GM18951 (cell line): ENCODE measurements around the gene SECTM1.
"Not testable (repeated sequence)": the region's sequence is repeated elsewhere in the genome, so short reads cannot be mapped to it uniquely, and the experiment has no call there.

ENCODE experiments used
- POLR2A ChIP-seq: IDR thresholded peaks from 4 replicates; pipeline ENCODE4 v1.6.1; 2011; ENCODE audit warnings: mild to moderate bottlenecking; ENCODE audit not compliant: insufficient read length, insufficient read depth; ENCODE audit errors: extremely low read depth
- in situ Hi-C: fragments of 300-500 bp; cut with MboI; formaldehyde crosslinking; loops from one replicate; pipeline ENCODE4 v1.12.0; 2022; ENCODE audit warnings: low sequenced_read_pairs, mixed read lengths, inconsistent platforms; ENCODE audit not compliant: unreplicated experiment

SECTM1 gene

DNA sequence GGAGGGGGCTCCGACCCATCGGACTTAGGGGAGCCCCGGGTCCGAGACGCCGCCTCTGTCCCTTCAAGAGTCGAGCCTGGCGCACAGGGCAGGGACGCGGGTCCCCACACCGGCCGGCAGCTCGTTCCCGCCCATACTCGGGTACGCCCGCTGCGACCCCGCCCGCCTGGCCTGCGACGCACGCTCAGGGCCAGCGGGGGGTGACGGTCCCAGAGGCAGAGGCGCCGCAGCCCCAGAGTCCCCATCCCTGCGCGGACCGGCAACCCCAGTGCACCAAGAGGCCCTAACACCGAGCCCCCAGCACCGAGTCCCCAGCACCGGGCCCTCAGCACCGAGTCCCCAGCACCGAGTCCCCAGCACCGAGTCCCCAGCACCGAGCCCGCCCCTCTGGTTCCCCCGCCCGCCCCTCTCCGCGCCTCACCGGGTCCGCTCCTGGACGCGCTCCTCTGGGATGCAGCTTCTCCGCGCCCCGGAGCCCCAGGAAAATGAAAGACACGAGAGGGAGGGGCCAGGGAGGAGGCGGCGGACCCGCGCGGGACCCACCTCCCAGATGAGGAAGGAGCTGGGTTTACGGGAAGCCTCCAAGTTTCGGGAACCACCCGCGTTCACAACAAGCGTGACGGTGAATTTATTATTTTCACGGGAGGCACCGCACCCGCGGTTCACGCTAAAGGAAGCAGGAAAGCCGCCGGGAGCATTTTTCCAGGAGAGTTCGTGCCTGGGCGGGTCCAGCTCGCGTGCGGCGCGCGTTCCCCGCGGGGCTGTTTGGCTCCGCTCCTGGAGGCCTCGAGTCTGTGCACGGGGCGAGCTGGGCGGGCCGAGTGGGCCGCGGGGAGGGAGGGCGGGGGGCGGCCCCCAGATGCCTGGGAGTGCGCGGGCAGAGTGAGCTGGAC, at the start of gene SECTM1:
Gene SECTM1 (minus strand): TSS at position 488 of the 893 bp plus-strand sequence. CDS start 6,526 bp downstream, outside the sequence.
- TF ChIP-seq POLR2A, result no peak
- in situ Hi-C loops, result no loop called here

DNA sequence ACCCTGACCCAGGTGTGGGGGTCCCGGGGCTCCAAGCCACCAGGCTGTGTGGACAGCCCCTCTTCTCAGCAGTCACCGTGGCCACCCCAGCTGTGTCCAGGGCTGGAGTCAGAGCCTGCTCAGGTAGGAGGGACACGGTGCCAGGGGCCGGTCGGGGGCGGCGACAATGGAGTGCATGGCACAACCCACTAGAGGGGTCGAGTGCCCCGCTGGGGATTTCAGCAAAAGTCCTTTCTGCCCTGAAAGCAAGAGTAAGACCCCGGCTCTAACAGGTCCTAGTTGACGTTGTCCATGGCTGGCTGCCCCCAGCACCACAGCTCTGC, 49.3 kb upstream of the SECTM1 start:
- in situ Hi-C loops, result no loop called here
- no peak for TF ChIP-seq POLR2A

DNA sequence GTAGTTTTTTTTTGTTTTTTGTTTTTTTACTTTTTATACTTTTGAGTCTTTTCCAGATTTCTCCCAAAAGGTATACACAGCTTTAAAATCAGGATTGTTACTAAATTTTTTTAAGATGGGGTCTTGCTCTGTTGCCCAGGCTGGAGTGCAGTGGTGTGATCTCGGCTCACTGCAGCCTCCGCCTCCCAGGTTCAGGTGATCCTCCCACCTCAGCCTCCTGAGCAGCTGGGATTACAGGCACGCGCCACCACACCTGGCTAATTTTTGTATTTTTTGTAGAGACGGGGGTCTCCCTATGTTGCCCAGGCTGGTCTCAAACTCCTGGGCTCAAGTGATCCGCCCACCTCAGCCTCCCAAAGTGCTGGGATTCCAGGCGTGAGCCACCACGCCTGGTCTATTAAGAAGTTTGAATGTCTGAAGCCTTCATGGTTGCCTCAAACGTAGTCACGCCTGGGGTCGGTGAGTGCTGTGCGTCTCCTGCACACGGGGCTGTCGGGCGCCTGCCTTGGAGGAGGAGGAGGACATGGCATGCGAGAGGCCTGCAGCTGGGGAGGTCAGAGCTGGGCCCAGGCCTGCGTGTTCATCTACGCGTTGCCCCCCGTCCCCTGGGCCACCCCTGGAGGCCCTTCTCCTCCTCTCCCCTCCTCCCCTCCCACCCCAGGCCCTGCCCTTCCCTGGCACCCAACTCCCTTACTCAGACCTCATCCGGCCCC, 48.8 kb upstream of the SECTM1 start:
- in situ Hi-C loops, result not testable (repeated sequence)

DNA sequence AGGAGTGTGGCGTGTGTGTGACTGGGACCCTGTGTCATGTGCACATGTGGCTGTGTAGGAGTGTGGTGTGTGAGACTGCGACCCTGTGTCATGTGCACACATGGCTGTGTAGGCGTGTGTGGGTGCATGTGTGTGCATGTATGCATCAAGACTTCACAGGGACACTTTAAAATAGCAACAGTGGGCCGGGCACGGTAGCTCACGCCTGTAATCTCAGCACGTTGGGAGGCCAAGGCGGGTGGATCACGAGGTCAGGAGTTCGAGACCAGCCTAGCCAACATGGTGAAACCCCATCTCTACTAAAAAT, 48.1 kb upstream of the SECTM1 start:
- in situ Hi-C loops, result not testable (repeated sequence)

DNA sequence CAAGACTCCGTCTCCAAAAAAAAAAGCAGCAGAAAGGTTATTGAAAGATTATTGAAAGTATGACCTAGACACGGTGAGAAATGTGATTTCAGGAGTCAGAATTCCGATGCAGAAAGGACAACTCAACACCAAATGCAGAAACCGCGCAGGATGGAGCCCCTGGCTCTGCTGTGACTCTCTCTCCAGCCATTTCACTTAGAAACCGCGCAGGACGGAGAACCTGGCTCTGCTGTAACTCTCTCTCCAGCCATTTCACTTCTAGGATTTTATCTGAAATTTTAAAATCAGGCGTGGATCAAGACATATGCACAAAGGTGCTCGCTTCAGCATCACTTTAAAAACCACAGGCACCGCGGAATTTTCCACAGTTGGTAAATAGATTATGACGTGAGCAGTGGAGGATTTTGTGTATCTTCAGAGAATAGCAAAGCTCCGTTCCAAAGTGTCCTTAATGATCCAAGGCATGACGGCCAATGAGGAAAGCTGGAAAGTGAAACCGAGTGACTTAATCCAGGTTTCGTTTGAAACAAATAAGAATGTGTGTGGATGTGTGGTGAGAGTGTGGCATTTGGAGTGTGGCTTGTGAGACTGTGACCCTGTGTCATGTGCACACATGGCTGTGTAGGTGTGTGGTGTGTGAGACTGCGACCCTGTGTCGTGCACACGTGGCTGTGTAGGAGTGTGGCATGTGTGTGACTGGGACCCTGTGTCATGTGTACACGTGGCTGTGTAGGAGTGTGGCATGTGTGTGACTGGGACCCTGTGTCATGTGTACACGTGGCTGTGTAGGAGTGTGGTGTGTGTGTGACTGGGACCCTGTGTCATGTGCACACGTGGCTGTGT, 47.5 kb upstream of the SECTM1 start:
- TF ChIP-seq POLR2A, result no peak
- in situ Hi-C loops, result no loop called here

DNA sequence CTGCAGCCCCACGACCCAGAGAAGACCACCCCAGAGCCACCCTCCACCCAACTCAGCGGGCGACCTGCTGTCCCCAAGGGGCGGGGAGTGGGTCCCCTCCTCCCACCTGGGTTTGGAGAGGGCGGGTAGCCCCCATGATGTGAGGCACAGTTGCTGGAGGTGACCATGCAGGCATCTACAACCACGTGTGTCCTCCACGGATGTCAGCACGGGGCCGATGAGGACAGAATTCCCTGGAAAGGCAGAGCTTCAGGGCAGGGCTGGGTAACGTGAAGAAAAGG, 45.1 kb upstream of the SECTM1 start:
- no peak for TF ChIP-seq POLR2A

DNA sequence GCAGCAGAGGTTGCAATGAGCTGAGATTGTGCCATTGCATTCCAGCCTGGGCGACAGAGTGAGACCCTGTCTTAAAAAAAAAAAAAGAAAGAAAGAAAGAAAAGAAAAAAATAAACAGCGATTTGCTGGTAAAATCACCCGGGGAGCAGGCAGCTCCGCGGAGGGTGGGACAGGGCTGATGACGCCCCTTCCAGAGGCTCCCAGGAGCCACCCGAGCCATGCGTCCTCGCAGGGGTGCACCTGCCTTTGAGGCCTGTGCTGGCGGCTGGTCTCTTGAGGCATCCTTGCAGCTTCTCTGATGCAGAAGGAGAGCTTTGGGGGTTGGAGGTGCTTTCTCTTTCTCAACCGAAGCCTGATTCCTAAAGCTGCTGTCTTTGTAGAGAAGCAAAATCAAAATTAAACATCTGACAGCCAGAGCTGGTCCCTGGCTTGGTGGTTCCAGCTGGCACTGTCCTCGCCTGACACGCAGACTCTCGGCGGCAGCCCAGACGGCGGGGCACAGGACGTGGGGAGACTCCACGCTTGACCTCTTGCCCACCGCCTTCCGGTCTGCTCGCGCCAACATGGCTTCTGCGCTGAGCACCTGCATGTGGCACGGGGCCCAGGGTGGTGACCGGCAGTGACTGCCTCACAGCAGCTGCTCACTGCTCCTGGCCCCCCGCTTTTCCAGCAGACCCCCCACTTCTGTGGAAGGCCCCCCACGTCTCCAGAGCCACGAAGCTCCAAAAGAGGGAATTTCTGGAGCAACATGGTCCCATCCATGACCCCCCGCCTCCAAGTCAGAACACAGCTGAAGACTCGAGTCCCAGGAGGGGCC, 44.6 kb upstream of the SECTM1 start:
- TF ChIP-seq POLR2A, result no peak

More for the DNA sequence above, 45.1 kb upstream of the SECTM1 start:
- in situ Hi-C loops, result no loop called here

DNA sequence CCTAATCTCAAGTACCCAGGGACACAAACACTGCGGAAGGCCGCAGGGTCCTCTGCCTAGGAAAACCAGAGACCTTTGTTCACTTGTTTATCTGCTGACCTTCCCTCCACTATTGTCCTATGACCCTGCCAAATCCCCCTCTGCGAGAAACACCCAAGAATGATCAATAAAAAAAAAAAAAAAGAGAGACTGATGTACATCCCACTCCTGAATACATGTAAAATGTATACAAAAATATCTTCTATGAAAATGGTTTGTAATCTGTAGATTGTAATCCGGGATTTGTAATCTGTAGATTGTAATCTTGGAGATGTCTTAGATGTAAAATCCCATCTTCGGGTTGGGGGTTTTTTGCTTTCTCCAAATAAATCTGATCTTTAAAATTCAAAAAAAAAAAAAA, 43.7 kb upstream of the SECTM1 start:
- in situ Hi-C loops, result not testable (repeated sequence)

More for the DNA sequence above, 44.6 kb upstream of the SECTM1 start:
- in situ Hi-C loops, result no loop called here

DNA sequence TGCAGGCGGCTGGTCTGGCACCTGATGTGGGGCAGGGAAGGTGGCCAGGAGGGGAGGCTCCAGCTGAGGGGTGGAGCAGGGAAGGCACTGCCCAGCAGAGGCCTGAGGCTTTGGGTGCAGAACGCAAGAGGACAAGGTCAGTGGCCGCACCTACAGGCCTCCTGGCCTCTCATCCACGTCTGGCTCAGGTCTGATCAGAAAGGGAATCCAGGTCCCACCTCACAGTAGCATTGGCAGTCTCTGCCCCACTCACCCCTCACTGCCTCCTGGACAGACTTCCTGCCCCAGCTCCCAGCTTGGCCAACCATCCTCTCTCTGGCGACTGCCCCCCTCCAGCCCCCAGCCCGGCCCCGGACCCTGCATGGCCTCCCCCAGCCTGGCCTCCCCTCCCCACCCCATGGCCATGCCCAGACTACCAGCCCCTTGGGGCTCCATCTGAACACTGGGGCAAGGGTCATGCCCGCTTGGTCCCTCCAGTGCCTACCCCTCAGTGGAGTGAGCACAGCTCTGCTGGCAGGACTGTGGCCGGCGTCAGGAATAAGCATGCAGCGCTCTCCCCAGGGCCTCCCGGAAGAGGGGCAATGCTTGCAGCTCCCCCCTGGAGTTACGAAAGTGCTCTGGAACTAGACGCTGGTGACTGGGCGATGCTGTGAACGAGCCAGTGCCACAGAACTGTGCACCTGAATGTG, 42.6 kb upstream of the SECTM1 start:
- no peak for TF ChIP-seq POLR2A
- in situ Hi-C loops, result no loop called here

DNA sequence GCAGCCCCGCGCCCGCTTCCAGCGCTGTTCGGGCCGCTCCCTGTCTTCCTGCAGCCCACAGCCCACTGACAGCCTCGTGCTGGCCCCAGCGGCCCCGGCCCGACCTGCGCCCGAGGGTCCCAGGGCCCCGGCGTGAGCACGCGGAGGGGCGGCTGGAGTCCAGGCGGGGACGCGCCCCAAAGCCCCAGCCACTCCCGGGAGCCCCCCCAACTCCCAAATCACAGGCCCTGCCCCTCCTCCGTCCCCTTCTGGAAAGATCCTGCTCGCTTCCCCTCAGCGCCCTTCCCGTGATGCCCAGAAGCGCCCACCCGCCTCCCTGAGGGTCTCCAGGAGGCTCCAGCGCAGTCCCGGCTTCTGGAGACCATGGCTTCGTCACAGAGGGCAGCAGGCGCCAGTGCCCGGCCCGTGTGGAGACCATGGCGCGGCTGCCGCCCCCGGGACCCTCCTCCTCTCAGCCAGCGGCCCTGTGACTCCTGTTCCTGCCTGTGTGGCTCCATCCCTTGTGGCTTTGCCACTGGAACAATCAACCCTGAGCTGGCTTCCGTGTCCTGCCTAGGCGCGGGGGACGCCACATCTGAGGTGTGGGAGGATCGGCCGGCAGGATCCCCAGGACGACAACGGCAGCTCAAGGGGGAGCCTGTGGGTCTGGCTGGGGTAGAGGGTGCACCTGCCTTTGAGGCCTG, 41.9 kb upstream of the SECTM1 start:
- in situ Hi-C loops, result no loop called here
- no peak for TF ChIP-seq POLR2A

DNA sequence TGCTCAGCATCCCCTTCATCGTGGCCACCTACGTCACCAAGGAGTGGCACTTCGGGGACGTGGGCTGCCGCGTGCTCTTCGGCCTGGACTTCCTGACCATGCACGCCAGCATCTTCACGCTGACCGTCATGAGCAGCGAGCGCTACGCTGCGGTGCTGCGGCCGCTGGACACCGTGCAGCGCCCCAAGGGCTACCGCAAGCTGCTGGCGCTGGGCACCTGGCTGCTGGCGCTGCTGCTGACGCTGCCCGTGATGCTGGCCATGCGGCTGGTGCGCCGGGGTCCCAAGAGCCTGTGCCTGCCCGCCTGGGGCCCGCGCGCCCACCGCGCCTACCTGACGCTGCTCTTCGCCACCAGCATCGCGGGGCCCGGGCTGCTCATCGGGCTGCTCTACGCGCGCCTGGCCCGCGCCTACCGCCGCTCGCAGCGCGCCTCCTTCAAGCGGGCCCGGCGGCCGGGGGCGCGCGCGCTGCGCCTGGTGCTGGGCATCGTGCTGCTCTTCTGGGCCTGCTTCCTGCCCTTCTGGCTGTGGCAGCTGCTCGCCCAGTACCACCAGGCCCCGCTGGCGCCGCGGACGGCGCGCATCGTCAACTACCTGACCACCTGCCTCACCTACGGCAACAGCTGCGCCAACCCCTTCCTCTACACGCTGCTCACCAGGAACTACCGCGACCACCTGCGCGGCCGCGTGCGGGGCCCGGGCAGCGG, 41.2 kb upstream of the SECTM1 start:
- TF ChIP-seq POLR2A, result no peak
- in situ Hi-C loops, result no loop called here
